HEK293 (cell line): ENCODE measurements around the gene CA12.

ENCODE experiments used
- CTCF ChIA-PET: fragments of 350-600 bp; formaldehyde crosslinking; extraction: SDS; loops from one replicate; lab custom pipeline; 2021; ENCODE audit warnings: antibody characterized with exemption; lab: Yijun Ruan, JAX
- POLR2A ChIA-PET: fragments of 300-600 bp; formaldehyde crosslinking; extraction: SDS; loops from one replicate; lab custom pipeline; 2020; ENCODE audit warnings: antibody characterized with exemption, inconsistent platforms; lab: Yijun Ruan, JAX
- H3K27ac ChIP-seq: fragments of 200-500 bp; sonication (Bioruptor generic); 2 replicates; pipeline ENCODE4 v1.5.1; 2014; ENCODE audit warnings: low read depth, low read length, control low read depth, inconsistent platforms; ENCODE audit errors: extremely low read depth
- H3K36me3 ChIP-seq, 2 experiments: fragments of 200-500 bp in 1 of 2; sonication (Bioruptor generic) in 1 of 2; 1 replicate in 1 of 2; 2 replicates in 1 of 2; pipeline ENCODE4 v1.5.1; 2014 to 2017; ENCODE audit warnings: inconsistent platforms in 2 of 2, low read length in 2 of 2; ENCODE audit not compliant: control insufficient read depth in 2 of 2, insufficient read depth in 1 of 2
- H3K4me1 ChIP-seq: fragments of 200-500 bp; sonication (Bioruptor generic); 2 replicates; pipeline ENCODE4 v1.5.1; 2014; ENCODE audit warnings: mild to moderate bottlenecking, low read length, inconsistent platforms; ENCODE audit not compliant: control insufficient read depth, insufficient read depth
- H3K4me3 ChIP-seq: 2 replicates; pipeline ENCODE4 v1.5.1; 2011; ENCODE audit warnings: low read depth, mild to moderate bottlenecking, control low read depth, low read length, moderate library complexity
- H3K9me3 ChIP-seq: fragments of 200-500 bp; sonication (Bioruptor generic); 2 replicates; pipeline ENCODE4 v1.5.1; 2014; ENCODE audit warnings: low read depth, low read length, inconsistent platforms; ENCODE audit not compliant: control insufficient read depth, insufficient read depth
- FEZF1 ChIP-seq: fragments of 450-650 bp; formaldehyde crosslinking; IDR thresholded peaks from 2 replicates; pipeline ENCODE4 v1.5.1; 2016; ENCODE audit warnings: missing biosample characterization, missing genetic modification characterization
- KLF1 ChIP-seq: fragments of 450-650 bp; formaldehyde crosslinking; IDR thresholded peaks from 2 replicates; pipeline ENCODE4 v1.5.1; 2016; ENCODE audit warnings: missing biosample characterization, missing genetic modification characterization
- SP3 ChIP-seq: fragments of 450-650 bp; formaldehyde crosslinking; IDR thresholded peaks from 2 replicates; pipeline ENCODE4 v1.5.1; 2016; ENCODE audit warnings: missing biosample characterization, missing genetic modification characterization
- YY2 ChIP-seq: fragments of 450-650 bp; formaldehyde crosslinking; IDR thresholded peaks from 2 replicates; pipeline ENCODE4 v1.5.1; 2016; ENCODE audit warnings: missing biosample characterization, missing genetic modification characterization
- ZBTB7A ChIP-seq: fragments of 450-650 bp; formaldehyde crosslinking; IDR thresholded peaks from 2 replicates; pipeline ENCODE4 v1.5.1; 2016; ENCODE audit warnings: low read depth, missing biosample characterization, missing genetic modification characterization
- ZNF335 ChIP-seq: fragments of 450-650 bp; formaldehyde crosslinking; conservative IDR thresholded peaks from 2 replicates; pipeline ENCODE4 v1.5.1; 2016; ENCODE audit warnings: missing biosample characterization, missing genetic modification characterization
- ZNF548 ChIP-seq: fragments of 450-650 bp; formaldehyde crosslinking; IDR thresholded peaks from 2 replicates; pipeline ENCODE4 v1.5.1; 2016; ENCODE audit warnings: missing biosample characterization, missing genetic modification characterization
- ZNF660 ChIP-seq: fragments of 450-650 bp; IDR thresholded peaks from 2 replicates; pipeline ENCODE4 v1.5.1; 2018; ENCODE audit warnings: missing biosample characterization, mild to moderate bottlenecking, missing genetic modification characterization
- ZNF677 ChIP-seq: fragments of 450-650 bp; IDR thresholded peaks from 2 replicates; pipeline ENCODE4 v1.5.0; 2018; ENCODE audit warnings: missing biosample characterization, mild to moderate bottlenecking, missing genetic modification characterization, moderate library complexity
- TF ChIP-seq, protein P1 (sequence below): fragments of 450-650 bp; formaldehyde crosslinking; IDR thresholded peaks from 2 replicates; pipeline ENCODE4 v1.5.1; 2016; ENCODE audit warnings: missing biosample characterization, missing genetic modification characterization, borderline replicate concordance
- TF ChIP-seq, protein P2 (sequence below): fragments of 450-650 bp; formaldehyde crosslinking; IDR thresholded peaks from 2 replicates; pipeline ENCODE4 v1.5.1; 2017; ENCODE audit warnings: missing biosample characterization, missing genetic modification characterization
- TF ChIP-seq, protein P3 (sequence below): fragments of 450-650 bp; IDR thresholded peaks from 2 replicates; pipeline ENCODE4 v1.5.1; 2018; ENCODE audit warnings: missing biosample characterization, mild to moderate bottlenecking, missing genetic modification characterization

CA12 gene

DNA sequence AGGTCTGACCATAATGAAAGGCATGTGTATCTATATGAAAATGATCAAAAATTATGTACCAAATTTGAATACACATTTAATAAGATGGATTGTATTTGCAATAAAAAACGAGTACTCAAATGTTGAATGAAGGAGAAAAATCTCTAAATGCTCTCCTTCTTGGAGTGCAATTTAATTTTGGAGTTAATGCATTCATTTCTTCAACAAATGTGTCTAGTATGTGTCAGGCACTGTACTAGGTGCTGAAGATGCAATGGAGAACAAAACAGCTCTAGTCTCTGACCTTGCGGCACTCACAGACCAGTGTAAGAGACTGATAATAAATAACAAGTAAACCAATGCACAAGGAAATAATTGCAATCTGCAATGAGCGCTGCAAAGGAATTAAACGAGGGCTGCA is 28.8 kb downstream of the CA12 start:
- CTCF ChIA-PET: no interaction called here
- POLR2A ChIA-PET: no interaction called here

DNA sequence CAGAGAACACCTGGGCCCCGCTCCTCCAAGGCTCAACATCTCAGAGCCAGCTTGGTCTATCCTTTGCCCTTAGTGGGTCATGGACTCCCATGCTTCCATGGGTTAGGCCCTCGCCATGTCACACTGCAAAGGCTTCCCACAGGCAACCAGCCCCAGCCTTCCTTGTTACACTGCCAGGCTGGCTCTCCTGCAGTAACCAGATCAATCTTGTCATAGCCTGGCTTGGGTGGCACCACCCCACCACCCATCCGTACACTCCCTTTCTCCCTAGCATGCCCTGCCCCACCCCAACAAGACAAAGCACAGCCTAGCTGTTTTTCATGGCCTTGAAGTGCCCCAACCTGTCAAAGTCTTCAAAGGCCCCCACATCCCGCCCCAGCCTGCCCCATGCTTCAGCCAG is 30.5 kb downstream of the CA12 start:
- ChIA-PET CTCF (interaction anchor here (0.7 kb wide), 1 partner anchor 12 kb away, joined by 4 read pairs; no protein-coding TSS in a partner anchor), POLR2A (no interaction called here)
- no peak overlapping the region for H3K27ac ChIP-seq

More for the DNA sequence above, 28.8 kb downstream of the CA12 start:
- H3K27ac ChIP-seq: no peak overlapping the region
- H3K4me3 ChIP-seq: no peak overlapping the region
- peaks cover 8% of the 10 kb centered on the region; the same call in 1 of the 2 replicates for H3K4me1 ChIP-seq
- TF ChIP-seq FEZF1 (tag by site-specific recombination): no peak
- no peak for TF ChIP-seq ZNF548 (tag by site-specific recombination)
- no peak for TF ChIP-seq ZBTB7A (tag by site-specific recombination)
- TF ChIP-seq ZNF335 (tag by site-specific recombination): no peak
- TF ChIP-seq, protein P1, sequence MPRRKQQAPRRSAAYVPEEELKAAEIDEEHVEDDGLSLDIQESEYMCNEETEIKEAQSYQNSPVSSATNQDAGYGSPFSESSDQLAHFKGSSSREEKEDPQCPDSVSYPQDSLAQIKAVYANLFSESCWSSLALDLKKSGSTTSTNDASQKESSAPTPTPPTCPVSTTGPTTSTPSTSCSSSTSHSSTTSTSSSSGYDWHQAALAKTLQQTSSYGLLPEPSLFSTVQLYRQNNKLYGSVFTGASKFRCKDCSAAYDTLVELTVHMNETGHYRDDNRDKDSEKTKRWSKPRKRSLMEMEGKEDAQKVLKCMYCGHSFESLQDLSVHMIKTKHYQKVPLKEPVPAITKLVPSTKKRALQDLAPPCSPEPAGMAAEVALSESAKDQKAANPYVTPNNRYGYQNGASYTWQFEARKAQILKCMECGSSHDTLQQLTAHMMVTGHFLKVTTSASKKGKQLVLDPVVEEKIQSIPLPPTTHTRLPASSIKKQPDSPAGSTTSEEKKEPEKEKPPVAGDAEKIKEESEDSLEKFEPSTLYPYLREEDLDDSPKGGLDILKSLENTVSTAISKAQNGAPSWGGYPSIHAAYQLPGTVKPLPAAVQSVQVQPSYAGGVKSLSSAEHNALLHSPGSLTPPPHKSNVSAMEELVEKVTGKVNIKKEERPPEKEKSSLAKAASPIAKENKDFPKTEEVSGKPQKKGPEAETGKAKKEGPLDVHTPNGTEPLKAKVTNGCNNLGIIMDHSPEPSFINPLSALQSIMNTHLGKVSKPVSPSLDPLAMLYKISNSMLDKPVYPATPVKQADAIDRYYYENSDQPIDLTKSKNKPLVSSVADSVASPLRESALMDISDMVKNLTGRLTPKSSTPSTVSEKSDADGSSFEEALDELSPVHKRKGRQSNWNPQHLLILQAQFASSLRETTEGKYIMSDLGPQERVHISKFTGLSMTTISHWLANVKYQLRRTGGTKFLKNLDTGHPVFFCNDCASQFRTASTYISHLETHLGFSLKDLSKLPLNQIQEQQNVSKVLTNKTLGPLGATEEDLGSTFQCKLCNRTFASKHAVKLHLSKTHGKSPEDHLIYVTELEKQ (tag by site-specific recombination): no peak
- no peak for TF ChIP-seq ZNF660 (tag by site-specific recombination)
- TF ChIP-seq, protein P2, sequence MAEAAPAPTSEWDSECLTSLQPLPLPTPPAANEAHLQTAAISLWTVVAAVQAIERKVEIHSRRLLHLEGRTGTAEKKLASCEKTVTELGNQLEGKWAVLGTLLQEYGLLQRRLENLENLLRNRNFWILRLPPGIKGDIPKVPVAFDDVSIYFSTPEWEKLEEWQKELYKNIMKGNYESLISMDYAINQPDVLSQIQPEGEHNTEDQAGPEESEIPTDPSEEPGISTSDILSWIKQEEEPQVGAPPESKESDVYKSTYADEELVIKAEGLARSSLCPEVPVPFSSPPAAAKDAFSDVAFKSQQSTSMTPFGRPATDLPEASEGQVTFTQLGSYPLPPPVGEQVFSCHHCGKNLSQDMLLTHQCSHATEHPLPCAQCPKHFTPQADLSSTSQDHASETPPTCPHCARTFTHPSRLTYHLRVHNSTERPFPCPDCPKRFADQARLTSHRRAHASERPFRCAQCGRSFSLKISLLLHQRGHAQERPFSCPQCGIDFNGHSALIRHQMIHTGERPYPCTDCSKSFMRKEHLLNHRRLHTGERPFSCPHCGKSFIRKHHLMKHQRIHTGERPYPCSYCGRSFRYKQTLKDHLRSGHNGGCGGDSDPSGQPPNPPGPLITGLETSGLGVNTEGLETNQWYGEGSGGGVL (tag by site-specific recombination): no peak
- no peaks in the 10 kb centered on the region for H3K36me3 ChIP-seq
- H3K9me3 ChIP-seq: no peaks in the 10 kb centered on the region

DNA sequence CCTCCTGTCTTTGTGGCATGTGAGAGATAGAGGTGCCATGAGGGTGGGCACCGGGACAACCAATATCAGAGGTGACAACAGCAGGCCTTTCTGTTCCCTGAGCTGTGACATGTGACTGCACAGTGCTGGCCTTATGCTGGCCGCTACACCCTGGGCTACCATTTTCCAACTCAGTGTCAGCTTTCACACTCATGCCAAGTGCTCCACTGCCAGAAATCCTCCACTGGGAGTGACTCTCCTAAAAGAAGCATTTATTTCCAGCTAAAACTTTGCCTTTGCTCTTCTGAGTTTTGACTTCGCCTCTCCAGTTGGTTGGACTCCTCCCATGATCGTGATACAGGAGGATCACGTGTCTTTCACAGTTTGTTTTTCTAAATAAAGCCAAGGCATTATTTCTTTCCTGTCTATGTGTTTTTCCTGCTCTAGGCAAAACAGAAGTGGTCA is 31.4 kb downstream of the CA12 start:
- POLR2A ChIA-PET: no interaction called here
- Histone ChIP-seq H3K4me1 (peaks cover 19% of the 10 kb centered on the region), H3K36me3 (no peaks in the 10 kb centered on the region), H3K27ac (no peak overlapping the region), H3K4me3 (no peak overlapping the region), H3K9me3 (no peaks in the 10 kb centered on the region)
- TF ChIP-seq SP3 (no peak), ZNF677 (tag by site-specific recombination) (no peak), ZNF660 (tag by site-specific recombination) (no peak), YY2 (no peak)
- CTCF ChIA-PET: interaction anchor here (1.0 kb wide), 1 partner anchor 137 kb away, joined by 3 read pairs; no protein-coding TSS in a partner anchor

More for the DNA sequence above, 30.5 kb downstream of the CA12 start:
- Histone ChIP-seq H3K9me3 (no peaks in the 10 kb centered on the region), H3K36me3 (no peaks in the 10 kb centered on the region), H3K4me3 (no peak overlapping the region), H3K4me1 (peaks cover 19% of the 10 kb centered on the region)
- TF ChIP-seq, protein P3, sequence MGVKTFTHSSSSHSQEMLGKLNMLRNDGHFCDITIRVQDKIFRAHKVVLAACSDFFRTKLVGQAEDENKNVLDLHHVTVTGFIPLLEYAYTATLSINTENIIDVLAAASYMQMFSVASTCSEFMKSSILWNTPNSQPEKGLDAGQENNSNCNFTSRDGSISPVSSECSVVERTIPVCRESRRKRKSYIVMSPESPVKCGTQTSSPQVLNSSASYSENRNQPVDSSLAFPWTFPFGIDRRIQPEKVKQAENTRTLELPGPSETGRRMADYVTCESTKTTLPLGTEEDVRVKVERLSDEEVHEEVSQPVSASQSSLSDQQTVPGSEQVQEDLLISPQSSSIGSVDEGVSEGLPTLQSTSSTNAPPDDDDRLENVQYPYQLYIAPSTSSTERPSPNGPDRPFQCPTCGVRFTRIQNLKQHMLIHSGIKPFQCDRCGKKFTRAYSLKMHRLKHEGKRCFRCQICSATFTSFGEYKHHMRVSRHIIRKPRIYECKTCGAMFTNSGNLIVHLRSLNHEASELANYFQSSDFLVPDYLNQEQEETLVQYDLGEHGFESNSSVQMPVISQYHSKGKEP: no peak
- TF ChIP-seq KLF1 (tag by site-specific recombination): peak; percentile 73
